ENCODE measurements around the gene MAGED4. TPM values are rescaled to one million over a fixed set of nuclear protein-coding genes. Genes with fewer than 3 reads are reported as not detected.
"Not testable (repeated sequence)": the region's sequence is repeated elsewhere in the genome, so short reads cannot be mapped to it uniquely, and the experiment has no call there.

The MAGED4 gene, protein sequence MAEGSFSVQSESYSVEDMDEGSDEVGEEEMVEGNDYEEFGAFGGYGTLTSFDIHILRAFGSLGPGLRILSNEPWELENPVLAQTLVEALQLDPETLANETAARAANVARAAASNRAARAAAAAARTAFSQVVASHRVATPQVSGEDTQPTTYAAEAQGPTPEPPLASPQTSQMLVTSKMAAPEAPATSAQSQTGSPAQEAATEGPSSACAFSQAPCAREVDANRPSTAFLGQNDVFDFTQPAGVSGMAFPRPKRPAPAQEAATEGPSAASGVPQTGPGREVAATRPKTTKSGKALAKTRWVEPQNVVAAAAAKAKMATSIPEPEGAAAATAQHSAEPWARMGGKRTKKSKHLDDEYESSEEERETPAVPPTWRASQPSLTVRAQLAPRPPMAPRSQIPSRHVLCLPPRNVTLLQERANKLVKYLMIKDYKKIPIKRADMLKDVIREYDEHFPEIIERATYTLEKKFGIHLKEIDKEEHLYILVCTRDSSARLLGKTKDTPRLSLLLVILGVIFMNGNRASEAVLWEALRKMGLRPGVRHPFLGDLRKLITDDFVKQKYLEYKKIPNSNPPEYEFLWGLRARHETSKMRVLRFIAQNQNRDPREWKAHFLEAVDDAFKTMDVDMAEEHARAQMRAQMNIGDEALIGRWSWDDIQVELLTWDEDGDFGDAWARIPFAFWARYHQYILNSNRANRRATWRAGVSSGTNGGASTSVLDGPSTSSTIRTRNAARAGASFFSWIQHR
- polyA plus RNA-seq: 10 to 100 TPM in 1 of 4 donors, 1 to 10 TPM in 1, under 1 TPM in 2; 0.22 to 35.4 (median 3.1) TPM
- long read RNA-seq, donor 1, partial matches to known transcripts: 62 of 67 reads
- long read RNA-seq, donor 1, other reads (novel, unspliced or antisense): 0 of 67 reads
- long read RNA-seq, donor 2: 0 reads
- long read RNA-seq, donor 3, partial matches to known transcripts: 18 of 18 reads
- long read RNA-seq, donor 3, other reads (novel, unspliced or antisense): 0 of 18 reads
- long read RNA-seq, donor 4: 0 reads
- long read RNA-seq, donor 5, partial matches to known transcripts: 0 of 1 reads
- long read RNA-seq, donor 5, other reads (novel, unspliced or antisense): 0 of 1 reads
- long read RNA-seq, donor 6, partial matches to known transcripts: 12 of 13 reads
- long read RNA-seq, donor 6, other reads (novel, unspliced or antisense): 0 of 13 reads
- long read RNA-seq, donor 7, partial matches to known transcripts: 0 of 3 reads
- long read RNA-seq, donor 7, other reads (novel, unspliced or antisense): 0 of 3 reads
- long read RNA-seq, donor 8, partial matches to known transcripts: 0 of 2 reads
- long read RNA-seq, donor 8, other reads (novel, unspliced or antisense): 0 of 2 reads
- long read RNA-seq, donor 9, partial matches to known transcripts: 0 of 1 reads
- long read RNA-seq, donor 9, other reads (novel, unspliced or antisense): 0 of 1 reads
- long read RNA-seq, donor 10, partial matches to known transcripts: 43 of 45 reads
- long read RNA-seq, donor 10, other reads (novel, unspliced or antisense): 0 of 45 reads

DNA sequence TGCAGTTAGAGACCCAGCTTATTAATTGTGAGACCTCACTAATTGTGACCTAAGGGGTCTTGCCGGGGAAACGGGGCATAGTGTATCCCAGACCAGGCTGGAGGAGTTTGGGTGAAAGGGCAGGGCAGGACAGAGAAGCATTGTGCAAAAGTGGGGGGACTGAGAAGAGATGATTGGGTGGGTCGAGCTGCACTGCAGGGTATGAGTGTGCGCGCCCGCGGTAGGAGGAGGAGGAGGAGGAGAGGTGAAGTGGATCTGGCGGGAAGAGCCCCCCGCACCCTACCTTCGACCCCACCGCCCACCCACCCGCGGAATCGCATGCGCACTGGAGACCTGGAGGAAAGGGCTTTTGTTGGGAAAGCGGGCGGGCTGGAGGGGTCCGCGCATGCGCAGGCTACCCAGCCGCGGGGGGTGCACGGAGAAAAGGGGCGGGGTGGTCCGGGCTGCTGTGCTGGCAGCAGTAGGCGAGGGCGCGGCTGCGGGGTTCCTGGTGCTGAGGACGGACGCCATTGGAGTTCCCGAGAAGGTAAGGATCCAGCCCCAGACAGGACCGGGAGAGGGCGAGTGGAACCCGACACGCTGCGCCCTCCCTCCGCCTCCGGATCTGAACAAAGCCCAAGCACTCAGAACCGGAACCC, at the start of gene MAGED4:
MAGED4 (plus strand) TSS at position 449 of the 638 bp plus-strand sequence. CDS start 1,035 bp downstream, outside the sequence.
- no CpG with 5 or more reads among the region's 40 CpGs for WGBS, 3 donors
- not testable (repeated sequence) for H3K27me3 ChIP-seq (ENCODE audit: control insufficient read depth in 3 of 3, insufficient read depth in 3 of 3, low read length in 3 of 3); H3K4me3 ChIP-seq (ENCODE audit: low read depth in 1 of 3, low read length in 3 of 3); H3K36me3 ChIP-seq (ENCODE audit: control insufficient read depth in 3 of 3, insufficient read depth in 2 of 3, low read depth in 1 of 3, low read length in 3 of 3); H3K27ac ChIP-seq (ENCODE audit: low read depth in 1 of 3, low read length in 2 of 3); H3K4me1 ChIP-seq (ENCODE audit: control insufficient read depth in 3 of 3, insufficient read depth in 2 of 3, low read depth in 1 of 3, low read length in 2 of 3); H3K9me3 ChIP-seq (ENCODE audit: control insufficient read depth in 2 of 2, insufficient read depth in 1 of 2, low read depth in 1 of 2, low read length in 1 of 2); DNase-seq; FAIRE-seq

DNA sequence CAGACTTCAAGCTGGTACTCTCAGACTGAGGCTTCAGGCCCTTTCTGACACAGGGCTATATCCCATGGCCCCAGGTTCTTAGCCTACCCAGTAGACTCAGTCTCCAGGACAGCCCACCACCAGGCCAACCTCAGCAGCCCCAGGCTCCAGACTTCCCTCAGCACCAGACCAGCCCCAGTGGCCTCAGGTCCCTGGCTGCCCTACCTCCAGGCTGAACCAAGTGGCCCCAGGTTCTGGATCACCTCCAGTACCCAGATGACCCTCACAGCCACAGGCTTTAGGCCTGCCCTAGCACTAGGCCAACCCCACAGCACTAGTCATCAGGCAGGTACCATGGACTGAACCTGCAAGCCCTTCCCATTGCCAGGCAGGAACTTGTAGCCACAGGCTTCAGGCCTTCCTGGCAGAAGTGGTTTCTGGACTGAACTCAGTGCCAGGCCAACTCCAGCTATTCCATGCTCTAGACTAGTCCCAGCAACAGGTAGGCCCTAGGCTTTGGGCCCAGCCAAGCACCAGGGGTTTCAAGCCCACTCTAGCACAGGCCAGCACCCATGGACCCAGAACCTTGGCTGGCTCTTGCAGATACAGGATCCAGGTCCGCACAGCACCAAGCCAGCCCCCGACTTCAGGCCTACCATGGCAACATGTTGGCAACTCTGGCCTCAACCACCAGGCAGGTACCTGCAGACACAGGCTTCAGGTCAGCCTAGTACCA, 45.7 kb upstream of the MAGED4 start:
- Histone ChIP-seq H3K9me3 (ENCODE audit: control insufficient read depth in 2 of 2, insufficient read depth in 1 of 2, low read depth in 1 of 2, low read length in 1 of 2) (no peaks in the 10 kb centered on the region), H3K36me3 (ENCODE audit: control insufficient read depth in 3 of 3, insufficient read depth in 2 of 3, low read depth in 1 of 3, low read length in 3 of 3) (no peaks in the 10 kb centered on the region), H3K27me3 (ENCODE audit: control insufficient read depth in 3 of 3, insufficient read depth in 3 of 3, low read length in 3 of 3) (no peaks in the 10 kb centered on the region), H3K4me3 (ENCODE audit: low read depth in 1 of 3, low read length in 3 of 3) (no peak overlapping the region), H3K4me1 (ENCODE audit: control insufficient read depth in 3 of 3, insufficient read depth in 2 of 3, low read depth in 1 of 3, low read length in 2 of 3) (no peaks in the 10 kb centered on the region), H3K27ac (ENCODE audit: low read depth in 1 of 3, low read length in 2 of 3) (no peak overlapping the region)
- no peak for FAIRE-seq
- DNase-seq: no peak
- 83 to 96% (median 94%) methylated on average over 2 of the region's 2 CpGs for WGBS, 3 donors

DNA sequence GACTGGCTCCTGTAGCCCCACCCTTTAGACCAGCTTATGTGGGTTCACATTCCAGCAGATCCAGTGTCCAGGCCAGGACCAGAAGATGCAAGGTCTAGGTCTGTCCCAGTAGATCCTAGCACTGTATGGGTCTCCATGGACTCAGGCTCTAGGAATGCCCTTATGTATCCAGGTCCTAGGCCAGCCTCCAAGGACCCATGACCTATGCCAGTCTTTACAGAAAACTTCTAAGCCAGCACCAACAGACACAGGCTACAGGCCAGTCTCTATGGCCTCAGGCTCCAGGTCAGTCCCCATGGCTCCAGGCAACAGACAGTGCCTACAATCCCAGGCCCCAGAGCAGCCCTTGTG, 45.2 kb upstream of the MAGED4 start:
- Histone ChIP-seq H3K4me1 (ENCODE audit: control insufficient read depth in 3 of 3, insufficient read depth in 2 of 3, low read depth in 1 of 3, low read length in 2 of 3) (no peaks in the 10 kb centered on the region), H3K4me3 (ENCODE audit: low read depth in 1 of 3, low read length in 3 of 3) (no peak overlapping the region), H3K36me3 (ENCODE audit: control insufficient read depth in 3 of 3, insufficient read depth in 2 of 3, low read depth in 1 of 3, low read length in 3 of 3) (no peaks in the 10 kb centered on the region), H3K27me3 (ENCODE audit: control insufficient read depth in 3 of 3, insufficient read depth in 3 of 3, low read length in 3 of 3) (no peaks in the 10 kb centered on the region), H3K27ac (ENCODE audit: low read depth in 1 of 3, low read length in 2 of 3) (no peak overlapping the region), H3K9me3 (ENCODE audit: control insufficient read depth in 2 of 2, insufficient read depth in 1 of 2, low read depth in 1 of 2, low read length in 1 of 2) (no peaks in the 10 kb centered on the region)
- DNase-seq: no peak
- no peak for FAIRE-seq

DNA sequence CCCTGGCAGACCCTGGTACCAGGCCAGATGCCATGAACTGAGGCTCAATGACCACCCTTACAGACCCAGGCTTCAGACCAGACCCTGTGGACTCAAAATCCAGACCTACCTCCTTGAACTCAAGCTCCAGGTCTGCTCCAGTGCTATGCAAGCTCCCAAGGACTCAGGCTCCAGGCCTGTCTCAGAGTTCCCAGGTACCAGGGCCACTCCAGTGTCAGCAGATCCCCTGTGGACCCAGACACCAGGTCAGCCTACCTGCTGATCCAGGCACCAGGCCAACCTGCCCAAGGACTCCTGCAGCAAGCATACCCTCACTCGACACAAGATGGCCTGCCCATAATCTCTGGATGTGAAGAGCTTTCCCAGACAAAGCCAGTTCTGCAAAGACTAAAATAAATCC, 44.7 kb upstream of the MAGED4 start:
- Histone ChIP-seq H3K36me3 (ENCODE audit: control insufficient read depth in 3 of 3, insufficient read depth in 2 of 3, low read depth in 1 of 3, low read length in 3 of 3) (no peaks in the 10 kb centered on the region), H3K4me3 (ENCODE audit: low read depth in 1 of 3, low read length in 3 of 3) (no peak overlapping the region), H3K27ac (ENCODE audit: low read depth in 1 of 3, low read length in 2 of 3) (no peak overlapping the region), H3K4me1 (ENCODE audit: control insufficient read depth in 3 of 3, insufficient read depth in 2 of 3, low read depth in 1 of 3, low read length in 2 of 3) (no peaks in the 10 kb centered on the region), H3K27me3 (ENCODE audit: control insufficient read depth in 3 of 3, insufficient read depth in 3 of 3, low read length in 3 of 3) (no peaks in the 10 kb centered on the region), H3K9me3 (ENCODE audit: control insufficient read depth in 2 of 2, insufficient read depth in 1 of 2, low read depth in 1 of 2, low read length in 1 of 2) (no peaks in the 10 kb centered on the region)
- no peak for DNase-seq
- WGBS, 3 donors: 45 to 81% (median 67%) methylated on average over 1 of the region's 1 CpG
- FAIRE-seq: no peak

DNA sequence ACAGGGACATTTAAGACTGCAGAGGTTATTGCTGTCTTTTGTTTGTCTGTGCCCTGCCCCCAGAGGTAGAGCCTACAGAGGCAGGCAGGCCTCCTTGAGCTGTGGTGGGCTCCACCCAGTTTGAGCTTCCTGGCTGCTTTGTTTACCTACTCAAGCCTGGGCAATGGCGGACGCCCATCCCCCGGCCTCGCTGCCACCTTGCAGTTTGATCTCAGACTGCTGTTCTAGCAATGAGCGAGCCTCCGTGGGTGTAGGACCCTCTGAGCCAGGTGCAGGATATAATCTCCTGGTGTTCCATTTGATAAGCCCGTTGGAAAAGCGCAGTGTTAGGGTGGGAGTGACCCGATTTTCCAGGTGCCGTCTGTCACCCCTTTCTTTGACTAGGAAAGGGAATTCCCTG, 34.0 kb upstream of the MAGED4 start:
- not testable (repeated sequence) for H3K36me3 ChIP-seq (ENCODE audit: control insufficient read depth in 3 of 3, insufficient read depth in 2 of 3, low read depth in 1 of 3, low read length in 3 of 3); FAIRE-seq; H3K9me3 ChIP-seq (ENCODE audit: control insufficient read depth in 2 of 2, insufficient read depth in 1 of 2, low read depth in 1 of 2, low read length in 1 of 2); DNase-seq; H3K27me3 ChIP-seq (ENCODE audit: control insufficient read depth in 3 of 3, insufficient read depth in 3 of 3, low read length in 3 of 3); H3K4me1 ChIP-seq (ENCODE audit: control insufficient read depth in 3 of 3, insufficient read depth in 2 of 3, low read depth in 1 of 3, low read length in 2 of 3); H3K4me3 ChIP-seq (ENCODE audit: low read depth in 1 of 3, low read length in 3 of 3); H3K27ac ChIP-seq (ENCODE audit: low read depth in 1 of 3, low read length in 2 of 3)
- 71 to 94% (median 92%) methylated on average over 10 of the region's 10 CpGs for WGBS, 3 donors

DNA sequence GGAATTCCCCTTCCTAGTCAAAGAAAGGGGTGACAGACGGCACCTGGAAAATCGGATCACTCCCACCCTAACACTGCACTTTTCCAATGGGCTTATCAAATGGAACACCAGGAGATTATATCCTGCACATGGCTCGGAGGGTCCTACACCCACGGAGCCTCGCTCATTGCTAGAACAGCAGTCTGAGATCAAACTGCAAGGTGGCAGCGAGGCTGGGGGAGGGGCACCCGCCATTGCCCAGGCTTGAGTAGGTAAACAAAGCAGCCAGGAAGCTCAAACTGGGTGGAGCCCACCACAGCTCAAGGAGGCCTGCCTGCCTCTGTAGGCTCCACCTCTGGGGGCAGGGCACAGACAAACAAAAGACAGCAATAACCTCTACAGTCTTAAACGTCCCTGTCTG, 24.5 kb upstream of the MAGED4 start:
- WGBS, 3 donors: 71 to 81% (median 74%) methylated on average over 5 to 8 of the region's 8 CpGs
- H3K4me3 ChIP-seq (ENCODE audit: low read depth in 1 of 3, low read length in 3 of 3); H3K4me1 ChIP-seq (ENCODE audit: control insufficient read depth in 3 of 3, insufficient read depth in 2 of 3, low read depth in 1 of 3, low read length in 2 of 3); H3K27me3 ChIP-seq (ENCODE audit: control insufficient read depth in 3 of 3, insufficient read depth in 3 of 3, low read length in 3 of 3); H3K36me3 ChIP-seq (ENCODE audit: control insufficient read depth in 3 of 3, insufficient read depth in 2 of 3, low read depth in 1 of 3, low read length in 3 of 3); FAIRE-seq; DNase-seq; H3K27ac ChIP-seq (ENCODE audit: low read depth in 1 of 3, low read length in 2 of 3); H3K9me3 ChIP-seq (ENCODE audit: control insufficient read depth in 2 of 2, insufficient read depth in 1 of 2, low read depth in 1 of 2, low read length in 1 of 2): not testable (repeated sequence)

DNA sequence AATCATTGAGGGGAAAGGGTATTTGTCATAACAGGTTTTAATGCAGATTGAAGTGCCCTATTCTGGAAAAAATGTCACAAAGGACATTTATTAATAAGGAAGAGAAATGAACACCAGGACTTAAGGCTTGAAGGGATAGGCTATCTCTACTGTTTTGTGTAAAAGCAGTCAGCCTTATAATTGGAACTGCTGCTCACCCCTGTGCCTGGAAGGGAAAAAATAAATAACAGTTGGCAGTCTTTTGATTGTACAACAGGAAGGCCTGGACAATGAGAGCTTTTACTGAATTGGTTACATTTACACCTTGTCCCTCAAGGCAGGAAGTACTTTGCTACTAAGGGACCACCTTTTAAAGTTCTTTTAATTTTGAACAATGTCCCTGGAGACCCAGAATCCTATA, 17.8 kb upstream of the MAGED4 start:
- Histone ChIP-seq H3K4me3 (ENCODE audit: low read depth in 1 of 3, low read length in 3 of 3) (no peak overlapping the region), H3K27ac (ENCODE audit: low read depth in 1 of 3, low read length in 2 of 3) (no peak overlapping the region), H3K9me3 (ENCODE audit: control insufficient read depth in 2 of 2, insufficient read depth in 1 of 2, low read depth in 1 of 2, low read length in 1 of 2) (no peaks in the 10 kb centered on the region), H3K4me1 (ENCODE audit: control insufficient read depth in 3 of 3, insufficient read depth in 2 of 3, low read depth in 1 of 3, low read length in 2 of 3) (no peaks in the 10 kb centered on the region), H3K27me3 (ENCODE audit: control insufficient read depth in 3 of 3, insufficient read depth in 3 of 3, low read length in 3 of 3) (no peaks in the 10 kb centered on the region), H3K36me3 (ENCODE audit: control insufficient read depth in 3 of 3, insufficient read depth in 2 of 3, low read depth in 1 of 3, low read length in 3 of 3) (no peaks in the 10 kb centered on the region)
- no peak for DNase-seq
- no peak for FAIRE-seq
